Activated CD8-positive, alpha-beta memory T cell treated with anti-CD3 and anti-CD28 coated beads for 1 hour (primary cell): ENCODE data around the gene GREB1L.

Source experiments
- DNase-seq, 2 donors: peaks; one replicate each; pipeline ENCODE4 v3.0.0-alpha.2; 2020; ENCODE audit warnings: low read depth in 1 of 2; ENCODE audit errors: extremely low read depth in 1 of 2

GREB1L gene

DNA sequence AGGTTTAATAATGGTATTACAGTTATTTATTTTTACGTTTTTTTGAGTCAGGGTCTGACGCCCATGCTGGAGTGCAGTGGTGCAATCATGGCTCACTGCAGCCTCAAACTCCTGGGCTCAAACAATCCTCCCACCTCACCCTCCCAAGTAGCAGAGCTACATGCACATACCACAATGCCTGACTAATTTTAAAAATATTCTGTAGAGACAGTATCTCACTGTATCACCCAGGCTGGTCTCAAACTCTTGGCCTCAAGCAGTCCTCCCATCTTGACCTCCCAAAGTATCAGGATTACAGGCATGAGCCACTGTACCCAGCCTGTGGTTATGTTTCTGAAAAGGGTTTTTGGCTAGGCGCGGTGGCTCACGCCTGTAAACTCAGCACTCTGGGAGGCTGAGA is 237.7 kb downstream of the GREB1L start:
- DNase-seq, result no peak

DNA sequence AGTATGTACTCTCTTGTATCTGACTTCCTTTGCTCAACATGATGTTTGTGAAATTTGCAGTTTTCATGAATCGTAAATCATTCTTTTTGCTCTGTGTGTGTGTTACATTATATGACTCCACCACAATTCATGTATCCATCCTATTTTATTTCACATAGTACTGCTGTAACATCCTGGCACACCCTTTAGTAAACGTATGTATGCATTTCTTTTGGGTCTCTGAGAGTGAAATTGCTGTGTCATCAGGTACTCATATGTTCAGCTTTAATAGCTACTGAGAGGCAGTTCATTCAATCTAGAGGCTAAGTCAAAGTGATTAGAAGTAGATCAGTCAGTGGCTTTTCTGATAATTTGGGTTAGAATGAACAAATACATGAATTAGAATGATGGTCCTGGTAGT is 239.7 kb downstream of the GREB1L start:
- no peak for DNase-seq

DNA sequence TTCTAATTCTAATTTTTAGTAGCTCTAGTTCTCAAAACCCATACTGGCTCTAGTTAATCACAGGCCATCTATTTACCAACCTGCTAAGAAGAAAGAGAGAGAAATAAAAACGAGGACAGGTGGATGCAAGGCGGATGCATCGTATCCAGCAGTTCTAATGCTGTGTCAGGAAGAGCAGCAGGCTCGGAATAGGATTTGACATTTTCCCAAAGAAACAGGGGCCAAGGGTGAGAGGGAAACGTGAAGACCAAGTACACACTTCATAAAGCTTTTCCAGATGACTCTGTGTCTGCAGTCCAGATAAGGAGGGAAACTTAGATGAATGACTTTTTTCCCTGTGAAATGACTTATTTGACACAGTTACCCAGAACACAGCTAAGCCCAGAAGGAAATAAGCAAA is 241.0 kb downstream of the GREB1L start:
- no peak for DNase-seq

DNA sequence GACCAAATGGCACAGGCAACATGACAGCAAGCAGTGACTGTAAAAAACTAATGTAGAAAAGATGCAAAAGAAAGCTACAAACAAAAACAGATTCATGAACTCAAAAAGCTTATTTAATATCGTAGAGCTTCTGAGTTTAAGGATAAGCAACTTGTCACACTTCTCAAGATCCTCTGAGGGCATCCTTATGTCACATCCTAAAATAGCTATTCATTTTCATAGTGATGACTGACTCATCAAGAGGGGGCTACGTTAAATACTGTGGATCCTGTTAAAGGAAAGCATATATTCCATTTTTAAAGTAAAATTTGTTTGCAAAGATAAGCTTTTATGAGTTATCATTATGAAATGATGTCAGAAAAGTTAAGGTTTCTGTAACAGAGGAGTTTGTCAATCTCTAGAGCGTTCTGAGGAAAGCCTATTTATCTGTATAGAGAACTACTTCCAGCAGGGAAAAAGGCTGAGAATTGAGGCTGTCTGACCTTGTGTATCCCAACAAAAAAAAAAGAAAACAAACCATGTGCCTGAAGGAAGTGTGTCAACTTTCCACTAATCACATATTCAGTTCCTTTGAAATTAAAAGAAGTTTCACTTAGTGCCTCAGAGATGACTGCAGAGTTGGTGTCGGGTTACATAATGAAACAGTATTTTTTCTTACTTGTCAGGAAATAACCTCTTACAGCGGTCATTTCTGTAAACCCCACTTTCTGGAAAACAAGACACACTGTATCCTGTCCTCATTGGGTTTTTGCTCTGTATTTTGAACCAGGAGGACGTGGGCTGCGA is 243.0 kb downstream of the GREB1L start:
- DNase-seq, result no peak

DNA sequence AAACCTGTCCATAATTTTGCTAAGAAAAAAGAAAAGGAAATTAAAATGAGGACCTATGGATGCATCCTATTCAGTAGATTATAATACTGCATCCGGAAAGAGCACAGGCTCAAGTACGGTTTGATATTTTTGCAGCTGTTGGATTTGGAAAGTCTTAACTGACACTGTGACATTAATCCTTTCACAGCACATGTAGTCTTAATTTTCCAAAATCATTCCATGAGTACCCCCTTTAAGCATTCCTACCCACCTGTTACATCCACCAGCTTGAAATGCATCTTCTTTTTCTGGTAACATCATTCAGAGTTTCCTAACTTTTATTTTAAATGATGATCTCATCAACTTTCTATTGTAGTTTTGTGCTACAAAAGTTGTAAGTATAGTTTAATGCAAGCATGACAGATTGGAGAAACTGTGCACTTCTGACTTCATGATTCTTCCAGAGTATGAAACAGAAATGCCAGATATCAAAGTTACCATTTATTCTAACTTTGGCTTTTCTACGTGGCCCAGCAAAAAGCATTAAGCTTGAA is 244.9 kb downstream of the GREB1L start:
- no peak for DNase-seq

DNA sequence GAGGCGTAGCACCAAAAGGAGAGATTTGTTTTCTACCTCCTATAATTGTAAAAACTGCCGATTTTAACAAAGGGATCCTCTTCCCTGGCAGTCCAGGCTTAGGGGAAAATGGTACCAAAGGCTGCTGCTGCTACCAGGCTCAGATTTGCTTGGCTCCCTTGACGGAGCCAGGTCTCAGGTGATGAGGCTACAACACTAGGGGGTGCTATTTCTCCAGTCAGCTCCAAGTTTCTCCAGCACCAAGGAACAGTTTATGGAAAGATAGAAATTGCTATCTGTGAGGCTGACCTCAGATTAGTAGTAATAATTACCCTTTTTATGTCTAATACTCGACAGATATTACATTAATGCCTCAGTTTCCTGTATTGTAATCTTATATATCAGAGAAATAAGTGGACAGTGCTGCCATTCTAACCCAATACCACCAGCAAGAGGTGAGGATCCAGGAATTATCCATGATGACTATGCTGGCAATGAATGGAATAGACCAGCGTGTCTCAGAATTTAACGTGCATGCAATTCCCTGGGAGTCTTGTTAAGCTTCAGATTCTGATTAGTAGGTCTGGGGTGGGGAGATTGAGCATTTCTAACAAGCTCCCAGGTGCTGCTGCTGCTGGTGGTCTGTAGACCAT is 247.2 kb downstream of the GREB1L start:
- no peak for DNase-seq

DNA sequence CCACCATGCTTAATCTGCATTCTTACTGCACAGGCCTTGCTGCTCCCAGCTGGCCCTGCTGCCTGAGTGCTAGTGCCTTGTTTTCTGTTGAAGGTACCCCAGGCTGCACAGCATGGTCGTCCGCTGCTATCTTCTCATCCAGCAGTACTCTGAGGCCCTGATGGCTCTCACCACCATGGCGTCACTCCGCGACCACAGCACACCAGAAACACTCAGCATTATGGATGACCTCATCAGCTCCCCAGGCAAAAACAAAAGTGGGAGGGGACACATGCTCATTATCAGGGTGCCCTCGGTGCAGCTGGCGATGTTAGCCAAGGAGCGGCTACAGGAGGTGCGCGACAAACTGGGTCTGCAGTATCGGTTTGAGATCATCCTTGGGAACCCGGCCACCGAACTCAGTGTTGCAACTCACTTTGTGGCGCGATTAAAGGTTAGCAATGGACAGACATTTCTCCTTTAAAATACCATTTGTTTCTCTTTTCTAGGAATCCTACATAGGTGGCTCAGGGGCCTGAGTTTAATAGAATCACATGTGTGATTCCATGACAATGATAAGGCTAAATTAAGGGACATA is 248.0 kb downstream of the GREB1L start:
- no peak for DNase-seq

DNA sequence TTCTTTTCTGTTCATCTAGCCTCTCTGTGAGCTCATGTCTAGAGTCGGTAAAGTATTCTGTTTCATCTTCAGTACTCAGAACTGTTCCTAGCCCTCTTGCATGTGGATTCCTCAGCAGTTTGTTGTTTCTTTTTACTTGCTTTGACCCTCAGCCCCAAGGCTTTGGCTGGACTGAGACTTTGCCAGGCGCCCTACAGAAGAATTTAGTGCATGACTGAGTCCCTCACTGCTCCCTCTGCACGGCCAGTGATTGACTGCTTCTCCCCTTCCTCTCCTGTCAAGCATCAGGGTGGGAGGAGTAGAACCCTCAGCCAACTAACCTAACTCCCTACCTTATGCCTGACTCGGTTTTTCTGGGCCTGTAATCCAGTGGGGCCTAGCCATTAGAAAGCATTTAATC is 248.7 kb downstream of the GREB1L start:
- no peak for DNase-seq

DNA sequence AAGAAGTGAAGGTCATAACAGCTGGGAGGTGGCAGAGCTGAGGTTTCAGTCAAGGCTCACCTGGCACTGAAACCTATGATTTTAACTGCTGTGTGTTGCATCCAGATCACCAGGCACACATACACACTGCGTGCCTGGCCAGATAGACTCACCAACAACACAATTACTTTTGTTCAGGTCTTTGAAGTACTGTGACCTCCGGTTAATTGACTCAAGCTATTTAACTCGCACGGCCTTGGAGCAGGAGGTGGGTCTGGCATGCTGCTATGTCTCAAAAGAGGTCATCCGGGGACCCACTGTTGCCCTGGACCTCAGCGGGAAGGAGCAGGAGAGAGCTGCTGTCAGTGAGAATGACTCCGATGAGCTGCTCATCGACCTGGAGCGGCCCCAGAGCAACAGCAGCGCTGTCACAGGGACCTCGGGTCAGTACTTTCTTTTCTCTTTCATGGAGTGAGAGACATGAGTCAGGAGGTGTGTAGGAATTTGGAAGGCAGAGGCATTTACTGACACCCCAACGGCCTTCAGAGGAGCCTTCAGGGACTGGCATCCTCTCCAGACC is 254.3 kb downstream of the GREB1L start:
- DNase-seq, result no peak

DNA sequence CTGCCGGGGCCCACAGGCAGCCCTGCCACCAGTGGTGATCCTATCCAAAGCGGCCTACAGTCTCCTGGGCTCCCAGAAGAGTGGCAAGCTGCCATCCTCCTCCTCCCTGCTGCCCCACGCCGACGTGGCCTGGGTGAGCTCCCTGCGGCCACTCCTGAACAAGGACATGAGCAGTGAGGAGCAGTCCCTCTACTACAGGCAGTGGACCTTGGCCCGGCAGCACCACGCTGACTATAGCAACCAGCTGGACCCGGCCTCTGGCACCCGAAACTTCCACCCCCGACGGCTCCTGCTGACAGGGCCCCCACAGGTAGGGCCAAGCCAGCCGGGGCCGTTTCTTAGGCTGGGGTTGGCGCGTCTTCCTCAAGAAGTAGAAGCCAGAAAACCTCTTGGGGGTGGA is 258.0 kb downstream of the GREB1L start:
- no peak for DNase-seq

DNA sequence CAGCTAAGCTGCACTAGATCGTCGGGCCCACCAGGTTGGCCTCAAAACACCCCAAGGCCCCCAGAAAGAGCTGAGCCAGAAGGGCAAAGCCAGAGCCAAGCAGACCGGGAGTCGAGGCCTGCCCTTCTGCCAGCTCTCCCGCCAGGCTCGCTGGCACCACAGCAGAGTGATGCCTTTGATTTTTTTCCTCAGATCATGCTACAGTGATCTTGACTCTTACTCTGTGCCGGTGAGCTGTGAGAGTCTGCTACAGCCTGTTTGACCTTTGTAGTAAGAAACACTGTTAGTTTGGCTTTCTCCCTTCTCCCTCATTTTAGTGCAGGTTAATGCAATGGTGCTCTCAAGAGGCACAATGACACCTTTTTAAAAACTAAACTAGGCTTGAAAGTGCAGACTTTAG is 260.6 kb downstream of the GREB1L start:
- no peak for DNase-seq

DNA sequence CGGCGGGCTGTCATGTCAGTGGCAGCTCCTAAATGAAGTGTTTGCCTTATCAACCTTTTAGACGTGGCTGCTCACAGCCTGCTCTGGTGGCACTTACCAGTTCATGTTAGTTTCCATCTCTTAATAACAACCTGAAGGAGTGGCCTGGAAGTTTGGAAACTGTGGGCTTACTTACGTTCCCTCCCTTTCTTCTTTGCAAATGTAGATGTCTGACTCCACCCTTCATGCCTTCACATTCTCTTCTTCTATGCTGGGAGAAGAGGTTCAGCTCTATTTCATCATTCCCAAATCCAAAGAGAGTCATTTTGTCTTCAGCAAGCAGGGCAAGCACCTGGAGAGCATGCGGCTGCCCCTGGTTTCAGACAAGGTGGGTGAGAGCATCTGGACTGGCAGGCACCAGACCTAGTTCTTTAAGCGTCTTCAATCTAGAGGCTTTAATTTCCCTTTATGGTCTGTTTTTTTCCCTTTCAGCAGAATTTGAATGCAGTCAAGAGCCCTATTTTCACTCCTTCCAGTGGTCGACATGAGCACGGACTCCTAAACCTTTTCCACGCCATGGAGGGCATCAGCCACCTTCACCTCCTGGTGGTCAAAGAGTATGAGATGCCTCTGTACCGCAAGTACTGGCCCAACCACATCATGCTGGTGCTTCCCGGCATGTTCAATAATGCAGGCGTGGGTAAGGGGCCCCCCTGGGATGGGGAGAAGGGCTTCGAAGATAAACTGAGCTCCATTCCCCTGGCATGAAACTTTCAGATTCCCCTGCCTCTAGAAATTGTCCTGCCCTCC is 266.1 kb downstream of the GREB1L start:
- DNase-seq, result no peak

DNA sequence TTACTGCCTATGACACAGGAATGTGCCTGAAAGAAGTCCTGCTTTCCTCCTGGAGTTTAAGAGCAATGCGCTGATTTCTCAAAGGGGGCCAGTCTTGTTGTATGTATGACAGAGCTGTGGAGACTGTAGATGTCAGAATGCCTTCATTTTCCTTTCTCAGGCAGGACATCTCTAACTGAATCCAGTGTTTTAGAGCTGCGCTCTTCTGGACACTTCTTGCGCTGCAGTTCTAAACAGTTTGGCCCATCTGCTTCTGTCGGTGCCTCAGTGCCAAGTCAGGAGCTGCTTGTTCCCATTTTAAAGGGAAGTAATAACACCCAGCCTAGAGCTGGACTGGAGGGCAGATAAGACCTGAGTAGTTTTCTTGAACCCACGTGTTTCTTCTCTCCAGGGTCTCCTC is 267.0 kb downstream of the GREB1L start:
- no peak for DNase-seq

DNA sequence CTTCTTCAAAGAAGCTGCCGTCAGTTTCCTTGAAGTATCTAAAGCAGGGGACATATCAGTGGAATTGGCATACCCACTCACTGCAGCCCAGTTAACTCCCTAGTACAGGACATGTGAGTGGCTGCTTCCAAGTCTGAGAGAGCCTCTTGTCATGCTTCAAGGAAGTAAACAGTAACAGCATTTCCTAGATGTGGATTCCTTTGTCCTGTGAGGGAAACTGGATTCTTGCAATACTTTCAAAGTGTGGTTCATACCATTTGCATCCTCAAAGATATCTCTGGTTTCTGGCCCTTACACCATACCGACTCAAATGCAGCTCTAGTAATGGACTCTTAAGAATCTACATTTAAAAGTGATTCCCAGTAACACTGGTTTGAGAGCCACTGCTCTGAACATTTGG is 271.3 kb downstream of the GREB1L start:
- DNase-seq, result no peak

DNA sequence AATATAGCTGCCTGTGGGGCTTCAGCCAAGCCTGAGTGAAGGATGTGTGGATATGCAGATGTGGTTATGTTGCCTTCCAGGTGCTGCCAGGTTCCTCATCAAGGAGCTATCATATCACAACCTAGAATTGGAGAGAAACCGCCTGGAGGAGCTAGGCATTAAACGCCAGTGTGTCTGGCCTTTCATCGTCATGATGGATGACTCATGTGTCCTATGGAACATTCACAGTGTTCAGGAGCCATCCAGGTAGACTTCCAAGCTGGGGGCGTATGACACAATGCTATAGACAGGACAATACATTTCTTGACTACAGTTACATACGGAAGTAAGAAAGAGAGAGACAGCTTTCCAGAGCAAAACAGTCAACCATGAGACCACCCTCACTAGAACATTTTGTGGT is 271.7 kb downstream of the GREB1L start:
- DNase-seq, result no peak

DNA sequence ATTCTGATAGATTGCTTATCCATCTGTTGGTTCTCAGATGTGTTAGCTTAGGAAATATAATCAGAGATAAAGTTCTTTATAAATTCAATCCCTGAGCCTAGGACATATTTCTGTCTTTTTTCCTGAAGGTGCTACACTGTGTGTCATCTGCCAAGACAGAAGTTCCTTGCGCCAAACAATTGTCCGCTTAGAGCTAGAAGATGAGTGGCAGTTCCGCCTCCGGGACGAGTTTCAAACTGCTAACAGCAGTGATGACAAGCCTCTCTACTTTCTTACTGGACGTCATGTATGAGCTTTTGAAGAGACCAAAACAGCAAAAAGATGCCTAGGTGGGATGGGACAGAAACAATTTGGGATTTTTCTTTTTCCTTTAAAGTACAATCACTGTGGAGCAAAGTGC is 280.5 kb downstream of the GREB1L start:
- DNase-seq, result no peak

DNA sequence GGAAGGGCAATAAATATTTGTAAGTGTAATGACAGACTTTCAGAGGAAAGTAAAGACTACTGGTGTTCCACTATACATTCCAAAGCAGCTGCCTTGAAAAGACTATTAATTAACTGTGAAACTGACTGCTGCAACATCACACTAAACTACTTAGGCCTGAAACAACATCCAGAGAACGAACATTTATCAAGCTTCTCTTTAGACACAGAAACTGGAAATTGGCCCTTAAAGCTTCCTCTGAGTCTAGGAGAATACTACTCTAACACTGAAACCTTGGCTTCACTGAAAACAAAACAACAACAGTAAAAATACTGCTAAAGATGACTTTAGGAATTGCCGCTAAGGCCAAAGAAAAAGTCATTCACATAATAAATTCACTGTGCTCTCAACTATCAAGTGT is 283.9 kb downstream of the GREB1L start:
- no peak for DNase-seq

DNA sequence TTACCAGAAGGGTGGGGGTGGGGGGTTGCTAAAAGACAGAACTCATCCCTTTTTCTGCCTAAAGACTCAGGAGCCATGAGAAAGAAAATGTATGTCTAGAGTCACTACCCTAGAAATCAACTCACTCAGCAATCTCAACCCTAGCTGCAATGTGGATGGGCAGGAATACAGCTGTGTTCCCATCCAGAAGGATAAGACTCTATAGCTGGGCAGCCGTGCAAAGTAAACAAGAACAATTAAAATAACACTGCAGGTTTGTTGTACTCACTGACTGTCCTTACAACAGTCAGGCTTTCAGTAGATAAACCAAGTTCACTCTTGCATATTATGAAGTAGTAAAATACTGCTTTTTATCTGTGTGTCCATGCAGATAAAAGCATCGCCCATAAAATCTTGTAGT is 284.4 kb downstream of the GREB1L start:
- DNase-seq, result no peak

DNA sequence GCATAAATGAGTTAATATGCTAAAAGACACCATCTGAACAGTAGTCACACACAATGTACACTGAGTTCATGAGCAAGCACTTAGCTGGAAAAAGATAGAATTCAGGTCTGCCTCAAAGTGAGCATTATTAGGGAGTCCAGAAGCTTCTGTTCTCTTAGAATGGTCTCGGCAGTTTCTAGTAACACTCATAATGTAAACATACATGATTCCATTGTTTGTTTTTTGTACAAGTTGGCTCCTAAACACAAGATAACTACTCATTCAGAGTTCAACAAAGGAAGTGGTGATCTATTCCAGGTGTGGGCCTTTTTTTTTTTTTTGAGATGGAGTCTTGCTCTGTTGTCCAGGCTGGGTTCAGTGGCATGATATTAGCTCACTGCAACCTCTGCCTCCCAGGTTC is 292.3 kb downstream of the GREB1L start:
- DNase-seq, result no peak

DNA sequence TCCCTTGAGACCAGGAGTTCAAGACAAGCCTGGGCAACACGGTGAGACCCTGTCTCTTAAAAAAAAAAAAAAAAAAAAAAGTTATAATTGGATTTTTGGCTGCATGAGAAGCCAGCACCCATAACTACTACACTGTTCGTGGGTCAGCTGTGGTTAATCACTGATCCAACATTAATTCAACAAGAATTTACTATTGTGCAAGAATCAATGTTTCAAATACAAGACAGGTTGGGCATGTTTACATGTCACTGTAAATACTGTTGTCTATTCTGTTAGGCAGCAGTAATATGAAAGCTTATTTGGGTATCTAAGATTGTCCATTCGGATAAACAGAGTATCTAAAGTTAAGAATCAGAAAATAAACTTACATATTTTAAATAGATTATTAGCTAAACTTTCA is 296.2 kb downstream of the GREB1L start:
- no peak for DNase-seq

DNA sequence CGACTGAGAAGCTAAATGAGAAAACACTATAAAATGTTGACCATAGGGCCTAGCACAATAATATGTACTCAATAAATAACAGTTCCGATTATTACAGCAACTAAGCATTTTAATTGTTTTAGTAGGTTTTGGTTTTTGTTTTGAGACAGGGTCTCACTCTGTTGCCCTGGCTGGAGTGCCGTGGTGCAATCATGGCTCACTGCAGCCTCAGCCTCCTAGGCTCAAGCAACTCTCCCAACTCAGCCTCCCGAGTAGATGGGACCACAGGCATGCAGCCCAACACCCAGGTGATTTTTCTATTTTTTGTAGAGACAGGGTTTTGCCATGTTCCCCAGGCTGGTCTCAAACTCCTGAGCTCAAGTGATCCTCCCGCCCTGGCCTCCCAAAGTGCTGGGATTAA is 304.4 kb downstream of the GREB1L start:
- no peak for DNase-seq
